ENCODE data around the gene C2CD5.

The C2CD5 gene

GRCh38 chr12:22415342-22416309 lies 128.7 kb downstream of the C2CD5 start:
- peak; percentile 35 for DNase-seq (ENCODE audit: low spot score)

- no peak for DNase-seq (ENCODE audit: low spot score)
These were observed 129.6 kb downstream of the C2CD5 start for GRCh38 chr12:22414742-22415141.

GRCh38 chr12:22413592-22413991 lies 130.8 kb downstream of the C2CD5 start:
- no peak for DNase-seq (ENCODE audit: low spot score)

- no peak for DNase-seq (ENCODE audit: low spot score)
These were observed 131.8 kb downstream of the C2CD5 start for GRCh38 chr12:22412581-22412980.

- DNase-seq (ENCODE audit: low spot score), result peak; percentile 73
These were observed 133.9 kb downstream of the C2CD5 start for GRCh38 chr12:22410486-22410885.

GRCh38 chr12:22409377-22410164 lies 134.8 kb downstream of the C2CD5 start:
- DNase-seq (ENCODE audit: low spot score), result peak; percentile 86

GRCh38 chr12:22408610-22409376 lies 135.5 kb downstream of the C2CD5 start:
- peak; percentile 36 for DNase-seq (ENCODE audit: low spot score)

GRCh38 chr12:22407397-22407796 lies 136.9 kb downstream of the C2CD5 start:
- DNase-seq (ENCODE audit: low spot score), result no peak

- DNase-seq (ENCODE audit: low spot score), result no peak
These were observed 137.7 kb downstream of the C2CD5 start for GRCh38 chr12:22406627-22407026.

GRCh38 chr12:22399464-22400180 lies 144.7 kb downstream of the C2CD5 start:
- no peak for DNase-seq (ENCODE audit: low spot score)

All from CD4-positive, alpha-beta T cell treated with Interleukin-2 at 100 ng/mL for 4 hours (primary cell).